Adrenal gland (tissue), 12 donors: ENCODE measurements around the gene PCCB. TPM values are rescaled to one million over a fixed set of nuclear protein-coding genes. Genes with fewer than 3 reads are reported as not detected.
"Not testable (repeated sequence)": the region's sequence is repeated elsewhere in the genome, so short reads cannot be mapped to it uniquely, and the experiment has no call there.

Source experiments
- DNase-seq, 7 donors: peaks; one replicate each; pipeline ENCODE4 v3.0.0-alpha.2; 2019 to 2020
- H3K27ac ChIP-seq, 5 donors: fragments of 200-600 bp; sonication (generic) in 4 of 5; 1 replicate in 3 of 5; 2 replicates in 2 of 5; pipeline versions ENCODE4 v1.5.1 to v1.8.0; 2016 to 2020; ENCODE audit warnings: mild to moderate bottlenecking in 1 of 5
- H3K27me3 ChIP-seq: fragments of 200-600 bp; 2 replicates; pipeline ENCODE4 v1.8.0; 2021
- H3K36me3 ChIP-seq, 2 donors: fragments of 200-600 bp; replicated peaks in 1 of 2; 1 replicate in 1 of 2; 2 replicates in 1 of 2; pipeline versions ENCODE4 v1.5.1 to v1.8.0; 2018 to 2022
- H3K4me1 ChIP-seq, 2 donors: fragments of 200-600 bp; replicated peaks in 1 of 2; 1 replicate in 1 of 2; 2 replicates in 1 of 2; pipeline versions ENCODE4 v1.5.1 to v1.8.0; 2018 to 2021
- H3K4me3 ChIP-seq, 4 donors: fragments of 200-600 bp; sonication (generic) in 3 of 4; one replicate each; pipeline ENCODE4 v1.5.1; 2016 to 2018
- H3K9me3 ChIP-seq, 3 donors: fragments of 200-600 bp; sonication (generic) in 1 of 3; replicated peaks in 1 of 3; 1 replicate in 2 of 3; 2 replicates in 1 of 3; pipeline versions ENCODE4 v1.5.1 to v1.8.0; 2016 to 2021
- POLR2A ChIP-seq, 2 donors: fragments of 450-650 bp; IDR thresholded peaks; one replicate each; pipeline ENCODE4 v1.6.1; 2017; ENCODE audit warnings: antibody characterized with exemption in 2 of 2, mild to moderate bottlenecking in 2 of 2, moderate library complexity in 1 of 2
- WGBS, 4 donors: extraction: QIAGEN DNeasy Blood & Tissue Kit in 2 of 4; methylation state at CpG; one replicate each; pipeline versions ENCODE4 v1.1.5 to v1.1.7; 2013 to 2017; 5-methylcytosine and 5-hydroxymethylcytosine counted together
- intact Hi-C, 2 donors: fragments of 100-400 bp; cut with DNase I; formaldehyde crosslinking; loops; one replicate each; pipeline versions ENCODE4 v1.14.1 to v1.15.0; 2022 to 2023
- polyA plus RNA-seq, 3 donors: library from polyadenylated mRNA; stranded (reverse); fragments of 200-250 nt in 2 of 3; fragments of 350-450 nt in 1 of 3; fragmentation: Illumina TruSeq in 1 of 3; extraction: RNeasy Lipid Tissue Mini Kit (QIAGEN cat#74804) in 1 of 3; gene quantifications; one replicate each; pipeline ENCODE4 v1.2.3, GENCODE V29; 2013 to 2014
- total RNA-seq, 9 donors: library from RNA; depleted of rRNA in 4 of 9; stranded (reverse); fragments of >200 nt in 4 of 9; fragments of 120-200 nt in 1 of 9; fragmentation: NEBNext Ultra II Directional in 1 of 9; extraction: Animal tissue kit (Norgen Biotek cat#: 25700) in 1 of 9; gene quantifications; one replicate each; pipeline versions ENCODE4 v1.1.0 to v1.2.4, GENCODE V29; 2013 to 2023
- TF ChIP-seq, protein P1 (sequence below), 6 experiments: fragments of 450-650 bp in 4 of 6; fragments of 200-600 bp in 2 of 6; sonication (generic) in 1 of 6; IDR thresholded peaks; 1 replicate in 5 of 6; 2 replicates in 1 of 6; pipeline versions ENCODE4 v1.5.1 to v1.8.0; 2016 to 2021; ENCODE audit warnings: antibody characterized with exemption in 6 of 6, mild to moderate bottlenecking in 2 of 6, moderate library complexity in 1 of 6
- donor health status: healthy with polysubstance abuse.
- donor health status: Bipolar disorder and iron deficiency.
- donor health status: DM: yes; HTN: yes; CAD: no.
- donor health status: DM: no; HTN: no; CAD: no.
- donor health status: DM: no; HTN: no; CAD: no.
- donor health status: DM: yes; HTN: yes; CAD: no.

PCCB gene
- total and polyA plus RNA-seq, 12 donors: 24.6 to 247 (median 137) TPM

DNA sequence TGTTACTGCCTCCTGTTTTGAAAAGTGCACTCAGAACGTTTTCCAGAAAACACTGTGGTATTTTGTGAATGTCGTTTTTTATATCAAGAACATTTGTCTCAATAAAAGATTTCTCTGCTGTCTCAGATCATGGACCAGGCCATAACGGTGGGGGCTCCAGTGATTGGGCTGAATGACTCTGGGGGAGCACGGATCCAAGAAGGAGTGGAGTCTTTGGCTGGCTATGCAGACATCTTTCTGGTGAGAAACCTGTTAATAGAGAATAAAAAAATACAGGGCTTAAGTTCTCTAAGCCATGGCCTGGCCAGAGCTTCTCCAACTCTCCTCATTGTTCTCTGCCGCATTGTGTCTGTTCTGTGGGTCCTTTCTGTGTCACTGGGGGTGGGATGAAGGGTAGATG, 11.7 kb downstream of the PCCB start:
- intact Hi-C loops: no loop called here
- WGBS, 4 donors: 80 to 86% (median 83%) methylated on average over 5 of the region's 5 CpGs
- TF ChIP-seq POLR2A (IDR thresholded peaks at IDR 0.05): no peak
- H3K27me3 ChIP-seq: no peaks in the 10 kb centered on the region
- H3K4me3 ChIP-seq: no peak overlapping the region
- no peaks in the 10 kb centered on the region for H3K4me1 ChIP-seq
- no peak for DNase-seq
- peaks cover 0 to 36% of the 10 kb centered on the region in 2 donors for H3K36me3 ChIP-seq
- no peaks in the 10 kb centered on the region for H3K9me3 ChIP-seq
- H3K27ac ChIP-seq: no peak overlapping the region

GRCh38 chr3:136262559-136262958, 12.4 kb downstream of the PCCB start:
- H3K27me3 ChIP-seq: no peaks in the 10 kb centered on the region
- TF ChIP-seq POLR2A (IDR thresholded peaks at IDR 0.05): no peak
- TF ChIP-seq, protein P1, sequence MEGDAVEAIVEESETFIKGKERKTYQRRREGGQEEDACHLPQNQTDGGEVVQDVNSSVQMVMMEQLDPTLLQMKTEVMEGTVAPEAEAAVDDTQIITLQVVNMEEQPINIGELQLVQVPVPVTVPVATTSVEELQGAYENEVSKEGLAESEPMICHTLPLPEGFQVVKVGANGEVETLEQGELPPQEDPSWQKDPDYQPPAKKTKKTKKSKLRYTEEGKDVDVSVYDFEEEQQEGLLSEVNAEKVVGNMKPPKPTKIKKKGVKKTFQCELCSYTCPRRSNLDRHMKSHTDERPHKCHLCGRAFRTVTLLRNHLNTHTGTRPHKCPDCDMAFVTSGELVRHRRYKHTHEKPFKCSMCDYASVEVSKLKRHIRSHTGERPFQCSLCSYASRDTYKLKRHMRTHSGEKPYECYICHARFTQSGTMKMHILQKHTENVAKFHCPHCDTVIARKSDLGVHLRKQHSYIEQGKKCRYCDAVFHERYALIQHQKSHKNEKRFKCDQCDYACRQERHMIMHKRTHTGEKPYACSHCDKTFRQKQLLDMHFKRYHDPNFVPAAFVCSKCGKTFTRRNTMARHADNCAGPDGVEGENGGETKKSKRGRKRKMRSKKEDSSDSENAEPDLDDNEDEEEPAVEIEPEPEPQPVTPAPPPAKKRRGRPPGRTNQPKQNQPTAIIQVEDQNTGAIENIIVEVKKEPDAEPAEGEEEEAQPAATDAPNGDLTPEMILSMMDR (IDR thresholded peaks at IDR 0.05): no peak
- H3K9me3 ChIP-seq: no peaks in the 10 kb centered on the region
- H3K4me3 ChIP-seq: no peak overlapping the region
- intact Hi-C loops: no loop called here
- H3K4me1 ChIP-seq: no peaks in the 10 kb centered on the region
- WGBS, 4 donors: 95 to 98% (median 97%) methylated on average over 2 of the region's 2 CpGs
- no peak for DNase-seq
- peaks cover 0 to 30% of the 10 kb centered on the region in 2 donors for H3K36me3 ChIP-seq
- H3K27ac ChIP-seq: no peak overlapping the region

- Histone ChIP-seq H3K9me3 (no peaks in the 10 kb centered on the region), H3K4me1 (no peaks in the 10 kb centered on the region), H3K4me3 (no peak overlapping the region), H3K36me3 (peaks cover 0 to 30% of the 10 kb centered on the region in 2 donors), H3K27ac (no peak overlapping the region), H3K27me3 (no peaks in the 10 kb centered on the region)
- intact Hi-C loops: no loop called here
- TF ChIP-seq, protein P1 (IDR thresholded peaks at IDR 0.05): no peak
- TF ChIP-seq POLR2A (IDR thresholded peaks at IDR 0.05): no peak
- no peak for DNase-seq
- 94 to 96% (median 95%) methylated on average over 7 of the region's 7 CpGs for WGBS, 4 donors
Measured at GRCh38 chr3:136263251-136263650, 13.1 kb downstream of the PCCB start.

DNA sequence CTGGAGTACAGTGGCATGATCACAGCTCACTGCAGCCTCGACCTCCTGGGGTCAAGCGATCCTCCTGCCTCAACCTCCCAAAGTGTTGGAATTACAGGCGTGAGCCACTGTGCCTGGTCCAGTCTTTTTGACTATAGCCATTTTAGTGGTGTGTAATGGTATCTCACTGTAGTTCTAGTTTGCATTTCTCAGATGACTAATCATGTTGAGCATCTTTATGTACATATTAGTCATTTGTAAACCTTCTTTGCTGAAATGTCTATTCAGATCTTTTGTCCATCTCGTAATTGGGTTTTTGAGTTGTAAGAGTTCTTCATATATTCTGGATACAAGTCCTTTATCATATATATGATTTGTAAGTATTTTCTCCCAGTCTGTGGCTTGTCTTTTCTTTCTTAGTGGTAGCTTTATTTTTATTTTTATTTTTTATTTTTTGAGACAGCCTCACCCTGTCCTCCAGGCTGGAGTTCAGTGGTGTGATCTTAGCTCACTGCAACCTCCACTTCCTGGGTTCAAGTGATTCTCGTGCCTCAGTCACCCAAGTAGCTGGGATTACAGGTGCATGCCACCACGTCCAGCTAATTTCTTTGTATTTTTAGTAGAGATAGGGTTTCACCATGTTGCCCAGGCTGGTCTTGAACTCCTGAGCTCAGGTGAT, 16.5 kb downstream of the PCCB start:
- DNase-seq, H3K4me1 ChIP-seq, H3K27me3 ChIP-seq, H3K9me3 ChIP-seq, intact Hi-C loops, H3K4me3 ChIP-seq, H3K27ac ChIP-seq: not testable (repeated sequence)
- WGBS, 4 donors: 87 to 98% (median 94%) methylated on average over 5 to 6 of the region's 6 CpGs
- peaks cover 0 to 18% of the 10 kb centered on the region in 2 donors for H3K36me3 ChIP-seq

DNA sequence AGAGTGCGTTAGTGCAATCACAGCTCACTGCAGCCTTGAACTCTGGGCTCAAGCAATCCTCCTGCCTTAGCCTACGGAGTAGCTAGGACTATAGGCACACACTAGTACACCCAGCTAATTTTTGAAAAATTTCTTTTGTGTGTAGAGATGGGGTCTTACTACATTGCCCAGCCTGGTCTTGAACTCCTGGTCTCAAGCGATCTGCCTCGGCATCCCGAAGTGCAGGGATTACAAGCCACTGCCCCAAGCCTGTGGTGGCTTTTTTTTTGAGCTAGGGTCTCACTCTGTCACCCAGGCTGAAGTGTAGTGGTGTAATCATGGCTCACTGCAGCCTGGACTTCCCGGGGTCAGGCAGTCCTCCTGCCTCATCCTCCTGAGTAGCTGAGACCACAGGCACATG, 17.1 kb downstream of the PCCB start:
- intact Hi-C loops: no loop called here
- WGBS, 4 donors: 92 to 97% (median 94%) methylated on average over 5 to 6 of the region's 6 CpGs
- H3K27ac ChIP-seq: no peak overlapping the region
- H3K9me3 ChIP-seq: no peaks in the 10 kb centered on the region
- H3K4me1 ChIP-seq: peaks cover 0 to 6% of the 10 kb centered on the region in 2 donors
- no peaks in the 10 kb centered on the region for H3K27me3 ChIP-seq
- no peak overlapping the region for H3K4me3 ChIP-seq
- TF ChIP-seq, protein P1 (IDR thresholded peaks at IDR 0.05): no peak
- no peak for TF ChIP-seq POLR2A (IDR thresholded peaks at IDR 0.05)
- peaks cover 0 to 14% of the 10 kb centered on the region in 2 donors for H3K36me3 ChIP-seq
- no peak for DNase-seq
